Measurements from ENCODE around the gene TMEM33. TPM values are rescaled to one million over a fixed set of nuclear protein-coding genes. Genes with fewer than 3 reads are reported as not detected.

The TMEM33 gene
- total and polyA plus RNA-seq, 4 donors: 20.8 to 49.0 (median 31.7) TPM

DNA sequence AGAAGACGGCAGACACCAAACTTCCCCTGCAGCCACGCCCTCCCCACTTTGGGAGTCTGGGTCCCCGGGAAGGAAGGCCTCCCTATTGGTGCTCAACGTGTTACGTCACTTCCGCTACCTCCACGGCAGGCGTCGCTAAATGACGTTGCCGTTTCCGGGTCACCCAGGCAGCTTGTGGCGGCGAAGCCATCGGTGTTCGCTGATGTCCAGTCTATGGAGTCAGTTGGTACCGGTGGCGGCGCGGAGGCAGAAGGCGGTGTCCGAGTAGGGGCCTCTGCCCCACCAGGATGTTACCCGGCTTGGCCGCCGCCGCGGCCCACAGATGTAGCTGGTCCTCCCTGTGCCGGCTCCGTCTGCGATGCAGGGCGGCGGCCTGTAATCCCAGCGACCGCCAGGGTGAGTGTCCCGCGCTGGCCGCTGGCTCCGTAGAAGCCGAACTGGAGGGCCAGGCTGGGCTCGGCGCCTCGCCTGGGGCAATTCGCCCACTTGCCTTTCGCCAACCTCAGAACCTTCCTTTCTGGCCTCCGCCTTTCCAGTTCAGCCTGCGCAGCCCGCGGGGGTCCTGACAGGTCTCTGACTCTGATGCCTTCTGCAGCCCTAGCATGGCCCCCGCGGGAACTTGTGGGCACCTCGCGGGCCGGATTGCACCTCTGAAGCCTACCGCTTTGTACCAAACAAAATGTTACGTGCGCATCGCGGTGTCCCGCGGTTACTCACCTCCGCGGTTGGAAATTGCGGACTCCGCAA lies 55.3 kb downstream of the TMEM33 start, which contains the start of gene SLC30A9:
Gene SLC30A9, plus strand, starts transcription at position 166 of the 747 bp plus-strand sequence. Its CDS starts 122 bp downstream, at position 288.
- H3K4me1 ChIP-seq (ENCODE audit: control insufficient read depth in 4 of 4, insufficient read depth in 4 of 4, low read length in 3 of 4): peaks cover 2 to 23% (median 16%) of the 10 kb centered on the region in 4 donors
- peak within 1 kb of the TSS; percentile 88 to 98 (median 93) for H3K4me3 ChIP-seq (ENCODE audit: low read depth in 1 of 3, low read length in 3 of 3)
- H3K9me3 ChIP-seq (ENCODE audit: control insufficient read depth in 4 of 4, low read length in 3 of 4): no peaks in the 10 kb centered on the region
- under 1% methylated on average over 64 of the region's 64 CpGs for WGBS
- H3K36me3 ChIP-seq (ENCODE audit: control insufficient read depth in 4 of 4, insufficient read depth in 3 of 4, low read depth in 1 of 4, low read length in 3 of 4): no peaks in the 10 kb centered on the region
- H3K27me3 ChIP-seq (ENCODE audit: control insufficient read depth in 4 of 4, insufficient read depth in 4 of 4, low read length in 3 of 4): no peaks in the 10 kb centered on the region
- peak; percentile 92 for DNase-seq (ENCODE audit: low spot score)
- TF ChIP-seq SP1 (IDR thresholded peaks at IDR 0.05): peak; percentile 51
- peak; percentile 37 for TF ChIP-seq TAF1 (conservative IDR thresholded peaks at IDR 0.05)
- TF ChIP-seq HNF4G (IDR thresholded peaks at IDR 0.05): no peak
- TF ChIP-seq RXRA (IDR thresholded peaks at IDR 0.05): peak; percentile 51 to 56
- no peak for TF ChIP-seq CTCF (IDR thresholded peaks at IDR 0.05; ENCODE audit: low read depth, low read length, missing input control)
- peak; percentile 41 for TF ChIP-seq REST (IDR thresholded peaks at IDR 0.05)
- TF ChIP-seq NR2F2 (IDR thresholded peaks at IDR 0.05): peak; percentile 72
- TF ChIP-seq, protein P1, sequence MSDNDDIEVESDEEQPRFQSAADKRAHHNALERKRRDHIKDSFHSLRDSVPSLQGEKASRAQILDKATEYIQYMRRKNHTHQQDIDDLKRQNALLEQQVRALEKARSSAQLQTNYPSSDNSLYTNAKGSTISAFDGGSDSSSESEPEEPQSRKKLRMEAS (IDR thresholded peaks at IDR 0.05): peak; percentile 50
- TF ChIP-seq JUND (IDR thresholded peaks at IDR 0.05): peak in 1 of 2 donors; percentile 10
- no peak for TF ChIP-seq EGR1 (IDR thresholded peaks at IDR 0.05; ENCODE audit: low read depth in 2 of 2)
- peak; percentile 94 to 98 for TF ChIP-seq GABPA (IDR thresholded peaks at IDR 0.05 in 1 of 2, conservative IDR thresholded peaks at IDR 0.05 in 1 of 2)
- no peak for TF ChIP-seq FOXA2 (IDR thresholded peaks at IDR 0.05)
- TF ChIP-seq FOXA1 (IDR thresholded peaks at IDR 0.05): no peak
- peak; percentile 89 for TF ChIP-seq YY1 (IDR thresholded peaks at IDR 0.05)
- peak in 1 of 2 donors; percentile 2 for TF ChIP-seq RAD21 (IDR thresholded peaks at IDR 0.05)
- TF ChIP-seq HNF4A (conservative IDR thresholded peaks at IDR 0.05): peak; percentile 8 to 58
- no peak for TF ChIP-seq ATF3 (IDR thresholded peaks at IDR 0.05)
- TF ChIP-seq ZBTB33 (IDR thresholded peaks at IDR 0.05): peak; percentile 29
- peak within 1 kb of the TSS; percentile 86 to 89 for H3K9ac ChIP-seq (ENCODE audit: low read depth in 1 of 2, low read length in 2 of 2)
- H3K27ac ChIP-seq (ENCODE audit: low read depth in 1 of 2, low read length in 2 of 2): peak within 1 kb of the TSS; percentile 69 to 71
